Heart left ventricle (tissue), 13 donors: ENCODE measurements around the gene XAGE3.
"Not testable (repeated sequence)": the region's sequence is repeated elsewhere in the genome, so short reads cannot be mapped to it uniquely, and the experiment has no call there.

Experiments used
- POLR2A ChIP-seq, 2 donors: fragments of 450-650 bp; IDR thresholded peaks; one replicate each; pipeline ENCODE4 v1.6.1; 2017; ENCODE audit warnings: antibody characterized with exemption in 2 of 2, mild to moderate bottlenecking in 2 of 2, moderate library complexity in 2 of 2
- TF ChIP-seq, protein P1 (sequence below), 12 donors: fragments of 200-600 bp; sonication (generic) in 4 of 12; IDR thresholded peaks; one replicate each; pipeline versions ENCODE4 v1.5.0 to v1.8.0; 2018 to 2022; ENCODE audit warnings: antibody characterized with exemption in 12 of 12, mild to moderate bottlenecking in 5 of 12
- donor health status: ischemic (EF 13 %, LVEDD 7.1; RV severe dilation, severe dysfunction).
- donor health status: DM: no; HTN: yes; CAD: no.
- donor health status: DM: no; HTN: no; CAD: no.
- donor health status: ischemic (EF 25% LVEDD 6.9; RV normal size, moderate dysfunction).
- donor health status: ischemic (EF 25% LVEDD 5.7; RV mildly dilated, moderate dysfunction).
- donor health status: ischemic (EF 35%, LVEDD 5.7; RV mildly dilated, moderate dysfunction).
- donor health status: nonischemic (EF 11% LVEDD 7.7; RV severe dilation, severe dysfunction).
- donor health status: DM: yes; HTN: yes; CAD: no.
- donor health status: PGD.
- donor health status: ischemic (EF 29% LVEDD 5.4; RV normal size, mild dysfunction).
- donor health status: nonischemic (EF 23%, LVEDD 6.1; RV moderate dilation, normal function).

DNA sequence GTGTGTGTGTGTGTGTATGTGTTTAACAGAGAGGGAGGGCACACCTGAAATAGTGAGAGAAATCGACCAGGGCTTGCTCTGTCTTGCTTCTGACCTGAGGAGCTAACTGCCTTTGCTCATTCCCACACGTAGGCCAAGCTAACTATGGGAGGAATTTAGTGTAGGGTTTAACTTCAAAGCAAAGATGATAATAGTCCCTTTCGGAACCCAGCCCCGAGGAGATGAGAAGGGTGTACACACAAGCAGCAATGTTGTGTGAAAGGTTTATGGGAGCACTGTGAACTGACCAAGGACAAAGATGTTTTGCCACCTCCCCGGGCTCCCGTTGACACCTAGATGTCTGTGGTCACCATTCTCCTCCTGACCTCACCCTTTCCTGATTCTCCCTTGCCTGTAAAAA, 8.5 kb upstream of the XAGE3 start:
- TF ChIP-seq, protein P1, sequence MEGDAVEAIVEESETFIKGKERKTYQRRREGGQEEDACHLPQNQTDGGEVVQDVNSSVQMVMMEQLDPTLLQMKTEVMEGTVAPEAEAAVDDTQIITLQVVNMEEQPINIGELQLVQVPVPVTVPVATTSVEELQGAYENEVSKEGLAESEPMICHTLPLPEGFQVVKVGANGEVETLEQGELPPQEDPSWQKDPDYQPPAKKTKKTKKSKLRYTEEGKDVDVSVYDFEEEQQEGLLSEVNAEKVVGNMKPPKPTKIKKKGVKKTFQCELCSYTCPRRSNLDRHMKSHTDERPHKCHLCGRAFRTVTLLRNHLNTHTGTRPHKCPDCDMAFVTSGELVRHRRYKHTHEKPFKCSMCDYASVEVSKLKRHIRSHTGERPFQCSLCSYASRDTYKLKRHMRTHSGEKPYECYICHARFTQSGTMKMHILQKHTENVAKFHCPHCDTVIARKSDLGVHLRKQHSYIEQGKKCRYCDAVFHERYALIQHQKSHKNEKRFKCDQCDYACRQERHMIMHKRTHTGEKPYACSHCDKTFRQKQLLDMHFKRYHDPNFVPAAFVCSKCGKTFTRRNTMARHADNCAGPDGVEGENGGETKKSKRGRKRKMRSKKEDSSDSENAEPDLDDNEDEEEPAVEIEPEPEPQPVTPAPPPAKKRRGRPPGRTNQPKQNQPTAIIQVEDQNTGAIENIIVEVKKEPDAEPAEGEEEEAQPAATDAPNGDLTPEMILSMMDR (IDR thresholded peaks at IDR 0.05): not testable (repeated sequence)
- TF ChIP-seq POLR2A (IDR thresholded peaks at IDR 0.05): not testable (repeated sequence)
